Smooth muscle cell (in vitro differentiated cells): ENCODE data around the gene AP3B1. TPM values are rescaled to one million over a fixed set of nuclear protein-coding genes. Genes with fewer than 3 reads are reported as not detected.

Experiments
- DNase-seq: peaks from one replicate; lab custom pipeline; 2025; ENCODE audit not compliant: unreplicated experiment; lab: John Stamatoyannopoulos, UW
- H2AFZ ChIP-seq: fragments of 200-600 bp; sonication (generic); 2 replicates; pipeline ENCODE4 v1.6.0; 2016; ENCODE audit warnings: antibody characterized with exemption, low read depth, mild to moderate bottlenecking
- H3F3A ChIP-seq: fragments of 200-600 bp; sonication (generic); 2 replicates; pipeline ENCODE4 v1.6.0; 2017; ENCODE audit warnings: antibody characterized with exemption, low read depth
- H3K27ac ChIP-seq: fragments of 200-600 bp; sonication (generic); 2 replicates; pipeline ENCODE4 v1.5.1; 2016; ENCODE audit warnings: low read depth, mild to moderate bottlenecking
- H3K27me3 ChIP-seq: fragments of 200-600 bp; sonication (generic); 2 replicates; pipeline ENCODE4 v1.6.1; 2016; ENCODE audit warnings: low read depth, mild to moderate bottlenecking
- H3K36me3 ChIP-seq: fragments of 200-600 bp; sonication (generic); 2 replicates; pipeline ENCODE4 v1.5.1; 2016; ENCODE audit warnings: low read depth
- H3K4me1 ChIP-seq: fragments of 200-600 bp; sonication (generic); 2 replicates; pipeline ENCODE4 v1.5.1; 2016; ENCODE audit warnings: low read depth
- H3K4me2 ChIP-seq: fragments of 200-600 bp; sonication (generic); 2 replicates; pipeline ENCODE4 v1.6.0; 2016; ENCODE audit warnings: mild to moderate bottlenecking
- H3K4me3 ChIP-seq: fragments of 200-600 bp; sonication (generic); 2 replicates; pipeline ENCODE4 v1.5.1; 2016; ENCODE audit warnings: mild to moderate bottlenecking
- H3K79me2 ChIP-seq: fragments of 200-600 bp; sonication (generic); 2 replicates; pipeline ENCODE4 v1.6.0; 2016; ENCODE audit warnings: low read depth, mild to moderate bottlenecking
- H3K9ac ChIP-seq: fragments of 200-600 bp; sonication (generic); 2 replicates; pipeline ENCODE4 v1.6.0; 2016; ENCODE audit warnings: low read depth
- H3K9me3 ChIP-seq: fragments of 200-600 bp; sonication (generic); replicated peaks from 2 replicates; pipeline ENCODE4 v1.5.1; 2016; ENCODE audit warnings: low read depth
- H4K20me1 ChIP-seq: fragments of 200-600 bp; sonication (generic); 2 replicates; pipeline ENCODE4 v1.6.0; 2016; ENCODE audit warnings: low read depth
- CTCF ChIP-seq: fragments of 200-600 bp; sonication (generic); IDR thresholded peaks from 2 replicates; pipeline ENCODE4 v1.5.1; 2017; ENCODE audit warnings: borderline replicate concordance, mild to moderate bottlenecking, antibody characterized with exemption; ENCODE audit not compliant: insufficient read depth, poor library complexity, severe bottlenecking
- WGBS: methylation state at CpG from one replicate; pipeline ENCODE4 v1.1.7; 2016; ENCODE audit warnings: low lambda C conversion rate; 5-methylcytosine and 5-hydroxymethylcytosine counted together
- polyA plus RNA-seq: library from polyadenylated mRNA; unstranded; fragments of >200 nt; fragmentation: Nextera tagmentation; extraction: Ambion mirVana; gene quantifications from 2 replicates; pipeline ENCODE4 v1.2.1, GENCODE V29; 2016
- total RNA-seq: library from RNA; depleted of rRNA; stranded (reverse); fragments of >200 nt; gene quantifications from 2 replicates; pipeline ENCODE4 v1.2.3, GENCODE V29; 2014

AP3B1 gene
- total and polyA plus RNA-seq, 2 experiments from 2014 or later, result 36.9 to 76.3 TPM

- Histone ChIP-seq H3K9me3 (no peaks in the 10 kb centered on the region), H3K79me2 (no peaks in the 10 kb centered on the region), H3K27me3 (no peaks in the 10 kb centered on the region), H3K36me3 (peaks cover 6% of the 10 kb centered on the region), H3K4me3 (no peak overlapping the region), H3K4me2 (no peak overlapping the region), H3K4me1 (no peaks in the 10 kb centered on the region), H3K9ac (no peak overlapping the region), H3K27ac (no peak overlapping the region), H3F3A (no peaks in the 10 kb centered on the region), H4K20me1 (no peaks in the 10 kb centered on the region), H2AFZ (no peak overlapping the region)
- DNase-seq, result no peak
- peak; percentile 28 for TF ChIP-seq CTCF
- WGBS, result 68% methylated on average over 3 of the region's 3 CpGs
These were observed 166.6 kb downstream of the AP3B1 start for GRCh38 chr5:78127875-78128274.

- no peak for TF ChIP-seq CTCF
- Histone ChIP-seq H3K9me3 (no peaks in the 10 kb centered on the region), H3F3A (no peaks in the 10 kb centered on the region), H3K4me1 (no peaks in the 10 kb centered on the region), H2AFZ (no peak overlapping the region), H4K20me1 (no peaks in the 10 kb centered on the region), H3K27me3 (no peaks in the 10 kb centered on the region), H3K4me2 (no peak overlapping the region), H3K4me3 (no peak overlapping the region), H3K9ac (no peak overlapping the region), H3K27ac (no peak overlapping the region), H3K79me2 (no peaks in the 10 kb centered on the region), H3K36me3 (peaks cover 6% of the 10 kb centered on the region)
- 97% methylated on average over 1 of the region's 1 CpG for WGBS
- no peak for DNase-seq
These were observed 168.0 kb downstream of the AP3B1 start for GRCh38 chr5:78126536-78126935.

- Histone ChIP-seq H3K9me3 (no peaks in the 10 kb centered on the region), H3K4me2 (no peak overlapping the region), H3K79me2 (no peaks in the 10 kb centered on the region), H3K27ac (no peak overlapping the region), H3F3A (no peaks in the 10 kb centered on the region), H3K36me3 (peaks cover 13% of the 10 kb centered on the region), H3K4me1 (peaks cover 26% of the 10 kb centered on the region), H3K27me3 (no peaks in the 10 kb centered on the region), H4K20me1 (no peaks in the 10 kb centered on the region), H3K9ac (no peak overlapping the region), H3K4me3 (no peak overlapping the region), H2AFZ (no peak overlapping the region)
- WGBS, result 100% methylated on average over 1 of the region's 1 CpG
- TF ChIP-seq CTCF, result no peak
- DNase-seq, result no peak
These were observed 178.3 kb downstream of the AP3B1 start for GRCh38 chr5:78116167-78116566.

- peaks cover 32% of the 10 kb centered on the region for H3K4me1 ChIP-seq
- H2AFZ ChIP-seq, result no peak overlapping the region
- TF ChIP-seq CTCF, result no peak
- H3F3A ChIP-seq, result no peaks in the 10 kb centered on the region
- H3K4me3 ChIP-seq, result no peak overlapping the region
- H3K9me3 ChIP-seq, result no peaks in the 10 kb centered on the region
- H3K79me2 ChIP-seq, result no peaks in the 10 kb centered on the region
- WGBS, result 95% methylated on average over 5 of the region's 5 CpGs
- H3K27me3 ChIP-seq, result no peaks in the 10 kb centered on the region
- H3K36me3 ChIP-seq, result peaks cover 13% of the 10 kb centered on the region
- no peak overlapping the region for H3K27ac ChIP-seq
- no peak overlapping the region for H3K4me2 ChIP-seq
- no peak overlapping the region for H3K9ac ChIP-seq
- no peak for DNase-seq
- no peaks in the 10 kb centered on the region for H4K20me1 ChIP-seq
These were observed 180.7 kb downstream of the AP3B1 start for GRCh38 chr5:78113689-78114264.
